Body of pancreas (tissue), 4 donors: Measurements from ENCODE around the gene BICD1.

ENCODE experiments used
- CTCF ChIP-seq, 7 experiments: fragments of 450-650 bp in 4 of 7; fragments of 200-600 bp in 3 of 7; sonication (generic) in 3 of 7; IDR thresholded peaks; one replicate each; pipeline ENCODE4 v1.5.1; 2016 to 2019; ENCODE audit warnings: antibody characterized with exemption in 7 of 7
- POLR2A ChIP-seq, 3 donors: fragments of 450-650 bp; IDR thresholded peaks; one replicate each; pipeline ENCODE4 v1.6.1; 2016; ENCODE audit warnings: antibody characterized with exemption in 3 of 3, mild to moderate bottlenecking in 2 of 3

- TF ChIP-seq POLR2A (IDR thresholded peaks at IDR 0.05), result no peak
- TF ChIP-seq CTCF (IDR thresholded peaks at IDR 0.05), result no peak
Measured at GRCh38 chr12:32134101-32134888, 27.6 kb downstream of the BICD1 start.
